Endothelial cell of umbilical vein (primary cell): Measurements from ENCODE around the gene CEP68. TPM values are rescaled to one million over a fixed set of nuclear protein-coding genes. Genes with fewer than 3 reads are reported as not detected.

ENCODE experiments used
- BruUV-seq: library from RNA; stranded (reverse); fragments of 400-500 nt; replicated peaks from 2 replicates; lab custom pipeline; 2021; lab: Mats Ljungman, UMichigan
- CTCF ChIA-PET: fragments of 300-600, 350-600 bp; sonication (Branson Sonifier 250); formaldehyde crosslinking; loops from one replicate; lab custom pipeline; 2021; ENCODE audit warnings: antibody characterized with exemption, inconsistent platforms; lab: Charles Lee
- POLR2A ChIA-PET: fragments of 300-600, 350-600 bp; sonication (Branson Sonifier 250); formaldehyde crosslinking; loops from one replicate; lab custom pipeline; 2021; ENCODE audit warnings: antibody characterized with exemption, inconsistent platforms; lab: Charles Lee
- DNase-seq: peaks from one replicate; pipeline ENCODE4 v3.0.0-alpha.2; 2011; ENCODE audit warnings: low read depth, low spot score
- FAIRE-seq: peaks from 2 replicates; lab custom pipeline; 2011; peaks lifted over from hg19 to GRCh38; lab: Jason Lieb, UNC
- H2AFZ ChIP-seq: 2 replicates; pipeline ENCODE4 v1.6.0; 2012; ENCODE audit warnings: low read depth, low read length, control low read depth, inconsistent platforms
- H3K27ac ChIP-seq: 2 replicates; pipeline ENCODE4 v1.5.1; 2011; ENCODE audit warnings: low read depth, mild to moderate bottlenecking, control low read depth, low read length, moderate library complexity; ENCODE audit not compliant: insufficient read depth
- H3K27me3 ChIP-seq, 2 experiments: 2 replicates each; pipeline versions ENCODE4 v1.6.0 to v1.6.1; 2011; ENCODE audit warnings: low read length in 2 of 2, mixed read lengths in 1 of 2; ENCODE audit not compliant: control insufficient read depth in 2 of 2, insufficient read depth in 2 of 2
- H3K36me3 ChIP-seq, 2 experiments: 2 replicates in 1 of 2; 3 replicates in 1 of 2; pipeline ENCODE4 v1.5.1; 2011; ENCODE audit warnings: low read length in 2 of 2, mild to moderate bottlenecking in 1 of 2, moderate library complexity in 1 of 2; ENCODE audit not compliant: control insufficient read depth in 2 of 2, insufficient read depth in 2 of 2; ENCODE audit errors: extremely low read depth in 1 of 2
- H3K4me1 ChIP-seq: 3 replicates; pipeline ENCODE4 v1.5.1; 2011; ENCODE audit warnings: mild to moderate bottlenecking, low read length; ENCODE audit not compliant: control insufficient read depth, insufficient read depth; ENCODE audit errors: extremely low read depth
- H3K4me2 ChIP-seq: 2 replicates; pipeline ENCODE4 v1.6.1; 2011; ENCODE audit warnings: low read length, control low read depth, mixed read lengths; ENCODE audit not compliant: insufficient read depth
- H3K4me3 ChIP-seq, 3 experiments: fragments of 200-600 bp in 1 of 3; sonication (generic), shearing (Covaris generic) in 1 of 3; replicated peaks in 1 of 3; 2 replicates each; pipeline ENCODE4 v1.5.1; 2011 to 2016; ENCODE audit warnings: control low read depth in 3 of 3, low read length in 3 of 3, mild to moderate bottlenecking in 2 of 3, inconsistent platforms in 1 of 3, low read depth in 1 of 3, moderate library complexity in 1 of 3; ENCODE audit not compliant: insufficient read depth in 1 of 3
- H3K79me2 ChIP-seq: 2 replicates; pipeline ENCODE4 v1.6.0; 2012; ENCODE audit warnings: low read length, inconsistent platforms; ENCODE audit not compliant: control insufficient read depth, insufficient read depth
- H3K9ac ChIP-seq: replicated peaks from 2 replicates; pipeline ENCODE3; 2011; ENCODE audit warnings: low read length, control low read depth; ENCODE audit not compliant: insufficient read depth; ENCODE audit errors: extremely low read depth
- H3K9me1 ChIP-seq: replicated peaks from 3 replicates; pipeline ENCODE4 v1.6.0; 2011; ENCODE audit warnings: mild to moderate bottlenecking, low read length; ENCODE audit not compliant: control insufficient read depth, insufficient read depth; ENCODE audit errors: extremely low read depth
- H3K9me3 ChIP-seq: replicated peaks from 2 replicates; pipeline ENCODE4 v1.5.1; 2012; ENCODE audit warnings: low read length, inconsistent platforms; ENCODE audit not compliant: control insufficient read depth, insufficient read depth
- H4K20me1 ChIP-seq: replicated peaks from 2 replicates; pipeline ENCODE3; 2011; ENCODE audit warnings: mild to moderate bottlenecking, low read length; ENCODE audit not compliant: control insufficient read depth, insufficient read depth; ENCODE audit errors: extremely low read depth
- CTCF ChIP-seq, 2 donors: IDR thresholded peaks; 1 replicate in 1 of 2; 2 replicates in 1 of 2; pipeline ENCODE4 v1.5.1; 2011; ENCODE audit warnings: low read length in 2 of 2, mild to moderate bottlenecking in 2 of 2, moderate library complexity in 2 of 2, control low read depth in 1 of 2, inconsistent platforms in 1 of 2, low read depth in 1 of 2; ENCODE audit not compliant: insufficient read depth in 1 of 2; ENCODE audit errors: extremely low read depth in 1 of 2
- FOS ChIP-seq: IDR thresholded peaks from 2 replicates; pipeline ENCODE4 v1.6.1; 2011; ENCODE audit warnings: mild to moderate bottlenecking, low read length, moderate library complexity, borderline replicate concordance; ENCODE audit not compliant: insufficient read depth
- GATA2 ChIP-seq: IDR thresholded peaks from 2 replicates; pipeline ENCODE4 v1.7.0; 2011; ENCODE audit warnings: low read depth, mild to moderate bottlenecking, moderate library complexity, mixed read lengths, low read length; ENCODE audit not compliant: insufficient read length, insufficient read depth
- MAX ChIP-seq: IDR thresholded peaks from 2 replicates; pipeline ENCODE4 v1.6.1; 2011; ENCODE audit not compliant: insufficient read depth, insufficient read length
- POLR2AphosphoS5 ChIP-seq: IDR thresholded peaks from 2 replicates; pipeline ENCODE4 v1.6.1; 2012; ENCODE audit warnings: low read depth, mild to moderate bottlenecking, control low read depth, low read length, moderate library complexity; ENCODE audit not compliant: insufficient read depth
- dilution Hi-C: fragments of 300-500 bp; cut with MboI; formaldehyde crosslinking; loops from one replicate; pipeline ENCODE4 v1.15.0; 2019; ENCODE audit warnings: low sequenced_read_pairs; ENCODE audit not compliant: extremely low pct_ligation_motif_present
- intact Hi-C: fragments of 100-400 bp; cut with micrococcal nuclease; formaldehyde crosslinking; loops from one replicate; pipeline ENCODE4 v1.10.0; 2022
- polyA plus RNA-seq, 4 experiments: library from polyadenylated mRNA; depleted of rRNA in 3 of 4; stranded (reverse) in 3 of 4; unstranded in 1 of 4; fragments of >200 nt; gene quantifications; 2 replicates each; pipeline versions ENCODE4 v1.2.1 to v1.2.3, GENCODE V29; 2011 to 2012; ENCODE audit warnings: missing spikeins in 1 of 4
- total RNA-seq: library from RNA; stranded (reverse); gene quantifications from 2 replicates; pipeline ENCODE4 v1.2.3, GENCODE V29; 2021

Gene CEP68
- total and polyA plus RNA-seq, 2 donors (not counting 3 experiments of a cell fraction or from before 2014, with no cell fraction given) = 21.4 to 22.0 TPM

GRCh38 chr2:65129286-65129825 is 73.1 kb downstream of the CEP68 start:
- POLR2A ChIA-PET = interaction anchor here (0.6 to 1.8 kb wide), 7 partner anchors 18 to 141 kb away, joined by 3 to 10 read pairs (median 7); partner anchors contain the start of genes ACTR2 and CEP68
- Histone ChIP-seq H3K9ac (peak overlapping the region; percentile 98), H4K20me1 (peaks cover 26% of the 10 kb centered on the region), H3K9me1 (no peaks in the 10 kb centered on the region), H3K36me3 (no peaks in the 10 kb centered on the region), H3K4me2 (peak overlapping the region; percentile 94), H3K9me3 (no peaks in the 10 kb centered on the region), H3K4me1 (peaks cover 33% of the 10 kb centered on the region), H3K79me2 (peaks cover 55% of the 10 kb centered on the region), H2AFZ (peak overlapping the region; percentile 35), H3K27me3 (no peaks in the 10 kb centered on the region), H3K4me3 (peak overlapping the region; percentile 98 to 100 (median 100)), H3K27ac (peak overlapping the region; percentile 87)
- no TSS peak for BruUV-seq
- intact Hi-C loops (no loop called here), dilution Hi-C loops (no loop called here)
- CTCF ChIA-PET = interaction anchor here (0.8 to 1.9 kb wide), 12 partner anchors 17 to 86 kb away, joined by 3 to 14 read pairs (median 5); no protein-coding TSS in a partner anchor
- FAIRE-seq (no peak), DNase-seq (peak; percentile 37)
- TF ChIP-seq MAX = no peak
- TF ChIP-seq CTCF (IDR thresholded peaks at IDR 0.05; ENCODE audit: extremely low read depth in 1 of 2, insufficient read depth in 1 of 2, low read depth in 1 of 2, low read length in 2 of 2) = no peak
- no peak for TF ChIP-seq GATA2
- TF ChIP-seq FOS = no peak
- TF ChIP-seq POLR2AphosphoS5 = no peak
